ENCODE data around the gene SLC28A1. TPM values are rescaled to one million over a fixed set of nuclear protein-coding genes. Genes with fewer than 3 reads are reported as not detected.

The SLC28A1 gene
- total and polyA plus RNA-seq, 11 donors = 0.14 to 2.9 (median 0.74) TPM; not detected in 1

- H3K9me3 ChIP-seq = no peaks in the 10 kb centered on the region
- no peak overlapping the region for H3K4me3 ChIP-seq
- ATAC-seq (peak; percentile 13 to 21 (median 15)), DNase-seq (no peak)
- peaks cover 0 to 39% (median 23%) of the 10 kb centered on the region in 9 donors for H3K36me3 ChIP-seq
- peaks cover 0 to 12% (median 0%) of the 10 kb centered on the region in 12 donors for H3K4me1 ChIP-seq
- no peak for TF ChIP-seq CTCF (IDR thresholded peaks at IDR 0.05)
- TF ChIP-seq POLR2A (IDR thresholded peaks at IDR 0.05) = no peak
- H3K27me3 ChIP-seq = no peaks in the 10 kb centered on the region
- intact Hi-C loops (cut with DNase I) = loop anchor here in 2 of 10 donors (5.0 to 10.0 kb wide), 2 partner anchors 50 to 217 kb away; partner anchors contain the start of genes NMB (in 1 of the 2) and WDR73 (in 1 of the 2)
- WGBS, 4 donors = 76 to 87% (median 80%) methylated on average over 13 to 17 of the region's 17 CpGs
- peak overlapping the region in 2 of 12 donors; percentile 24 to 25 for H3K27ac ChIP-seq
Measured at GRCh38 chr15:84872009-84872910, 12.2 kb upstream of the SLC28A1 start.

- H3K4me1 ChIP-seq = peaks cover 0 to 16% (median 3%) of the 10 kb centered on the region in 12 donors
- TF ChIP-seq CTCF (IDR thresholded peaks at IDR 0.05) (no peak), POLR2A (IDR thresholded peaks at IDR 0.05) (no peak)
Measured at GRCh38 chr15:84873997-84874396, 10.5 kb upstream of the SLC28A1 start.

GRCh38 chr15:84874981-84875699 lies 9.3 kb upstream of the SLC28A1 start:
- no peak for DNase-seq
- H3K4me3 ChIP-seq = no peak overlapping the region
- H3K9me3 ChIP-seq = no peaks in the 10 kb centered on the region
- 80 to 86% (median 85%) methylated on average over 5 of the region's 5 CpGs for WGBS, 4 donors
- H3K36me3 ChIP-seq = peaks cover 0 to 13% (median 0%) of the 10 kb centered on the region in 9 donors
- no peaks in the 10 kb centered on the region for H3K27me3 ChIP-seq
- intact Hi-C loops (cut with DNase I) = loop anchor here in 3 of 10 donors (5.0 to 10.0 kb wide), 4 partner anchors 52 to 273 kb away; partner anchors contain the start of genes NMB (in 1 of the 3), WDR73 (in 1 of the 3) and ZSCAN2 (in 1 of the 3)
- H3K27ac ChIP-seq = no peak overlapping the region
- ATAC-seq = no peak
- TF ChIP-seq CTCF (IDR thresholded peaks at IDR 0.05) (no peak), POLR2A (IDR thresholded peaks at IDR 0.05) (no peak)
- peaks cover 0 to 16% (median 3%) of the 10 kb centered on the region in 12 donors for H3K4me1 ChIP-seq

More at GRCh38 chr15:84873997-84874396, 10.5 kb upstream of the SLC28A1 start:
- H3K4me3 ChIP-seq = no peak overlapping the region
- intact Hi-C loops (cut with DNase I) = loop anchor here in 2 of 10 donors (5.0 to 10.0 kb wide), 2 partner anchors 52 to 219 kb away; partner anchors contain the start of genes NMB (in 1 of the 2) and WDR73 (in 1 of the 2)
- H3K36me3 ChIP-seq = peaks cover 0 to 22% (median 5%) of the 10 kb centered on the region in 9 donors
- H3K27ac ChIP-seq = no peak overlapping the region
- ATAC-seq (no peak), DNase-seq (no peak)
- no peaks in the 10 kb centered on the region for H3K27me3 ChIP-seq
- H3K9me3 ChIP-seq = no peaks in the 10 kb centered on the region
- 50 to 60% (median 54%) methylated on average over 7 of the region's 7 CpGs for WGBS, 4 donors
